Trophoblast cell (in vitro differentiated cells and primary cell): ENCODE data around the gene POU6F2.

ENCODE experiments used
- DNase-seq, 2 donors: peaks; one replicate each; pipeline ENCODE4 v3.0.0-alpha.2; 2016
- H2AFZ ChIP-seq: 2 replicates; pipeline ENCODE4 v1.6.1; 2013; ENCODE audit warnings: low read length, moderate library complexity, mild to moderate bottlenecking; ENCODE audit not compliant: insufficient read depth, poor library complexity
- H2AK5ac ChIP-seq: 2 replicates; pipeline ENCODE4 v1.6.1; 2013; ENCODE audit warnings: mild to moderate bottlenecking, low read length
- H2BK120ac ChIP-seq: 2 replicates; pipeline ENCODE4 v1.6.1; 2013; ENCODE audit warnings: low read length, mild to moderate bottlenecking, moderate library complexity; ENCODE audit not compliant: insufficient read depth, poor library complexity
- H2BK12ac ChIP-seq: 2 replicates; pipeline ENCODE4 v1.6.1; 2013; ENCODE audit warnings: mild to moderate bottlenecking, low read length, moderate library complexity
- H2BK5ac ChIP-seq: 2 replicates; pipeline ENCODE4 v1.6.1; 2013; ENCODE audit warnings: low read length, low read depth, moderate library complexity, mild to moderate bottlenecking; ENCODE audit not compliant: poor library complexity
- H3K14ac ChIP-seq: 2 replicates; pipeline ENCODE4 v1.6.1; 2013; ENCODE audit warnings: mild to moderate bottlenecking, low read length
- H3K18ac ChIP-seq: 2 replicates; pipeline ENCODE4 v1.6.1; 2013; ENCODE audit warnings: mild to moderate bottlenecking, low read length
- H3K23ac ChIP-seq: 2 replicates; pipeline ENCODE4 v1.6.1; 2013; ENCODE audit warnings: low read length
- H3K27ac ChIP-seq: 2 replicates; pipeline ENCODE4 v1.5.1; 2013; ENCODE audit warnings: low read depth, mild to moderate bottlenecking, inconsistent platforms, low read length, moderate library complexity
- H3K27me3 ChIP-seq: 2 replicates; pipeline ENCODE4 v1.6.1; 2013; ENCODE audit warnings: inconsistent platforms, mild to moderate bottlenecking, low read length, moderate library complexity; ENCODE audit not compliant: insufficient read depth
- H3K36me3 ChIP-seq, 2 experiments: 1 replicate in 1 of 2; 2 replicates in 1 of 2; pipeline ENCODE4 v1.6.1; 2013; ENCODE audit warnings: low read length in 2 of 2, mild to moderate bottlenecking in 2 of 2, moderate library complexity in 1 of 2; ENCODE audit not compliant: insufficient read depth in 2 of 2, control insufficient read depth in 1 of 2
- H3K4ac ChIP-seq: 2 replicates; pipeline ENCODE4 v1.6.1; 2013; ENCODE audit warnings: low read depth, mild to moderate bottlenecking, low read length, moderate library complexity
- H3K4me1 ChIP-seq, 2 experiments: 1 replicate in 1 of 2; 2 replicates in 1 of 2; pipeline ENCODE4 v1.6.1; 2013; ENCODE audit warnings: low read length in 2 of 2, mild to moderate bottlenecking in 2 of 2, moderate library complexity in 1 of 2; ENCODE audit not compliant: insufficient read depth in 2 of 2, control insufficient read depth in 1 of 2
- H3K4me2 ChIP-seq: 2 replicates; pipeline ENCODE4 v1.6.1; 2013; ENCODE audit warnings: inconsistent platforms, mild to moderate bottlenecking, low read length, moderate library complexity
- H3K4me3 ChIP-seq: 2 replicates; pipeline ENCODE4 v1.5.1; 2013; ENCODE audit warnings: mild to moderate bottlenecking, low read depth, low read length, inconsistent platforms
- H3K79me1 ChIP-seq: one replicate; pipeline ENCODE4 v1.6.1; 2013; ENCODE audit warnings: low read length
- H3K79me2 ChIP-seq: 2 replicates; pipeline ENCODE4 v1.6.1; 2013; ENCODE audit warnings: low read length, mild to moderate bottlenecking; ENCODE audit not compliant: control insufficient read depth, insufficient read depth, poor library complexity
- H3K9ac ChIP-seq: 2 replicates; pipeline ENCODE4 v1.6.1; 2013; ENCODE audit warnings: mild to moderate bottlenecking, low read length
- H3K9me3 ChIP-seq: 2 replicates; pipeline ENCODE4 v1.6.1; 2013; ENCODE audit warnings: low read depth, mild to moderate bottlenecking, control low read depth, inconsistent platforms, low read length; ENCODE audit not compliant: insufficient read depth
- H4K12ac ChIP-seq: 2 replicates; pipeline ENCODE4 v1.6.1; 2013; ENCODE audit warnings: low read depth, mild to moderate bottlenecking, low read length, moderate library complexity
- H4K8ac ChIP-seq: 2 replicates; pipeline ENCODE4 v1.6.1; 2013; ENCODE audit warnings: low read depth, mild to moderate bottlenecking, low read length, moderate library complexity
- H4K91ac ChIP-seq: one replicate; pipeline ENCODE4 v1.6.1; 2013; ENCODE audit warnings: low read depth, mild to moderate bottlenecking, low read length, moderate library complexity
- WGBS: extraction: QIAGEN DNeasy Blood & Tissue Kit; methylation state at CpG from one replicate; pipeline ENCODE4 v1.1.7; 2013; ENCODE audit warnings: missing lambda C conversion rate; ENCODE audit not compliant: insufficient read length, insufficient coverage; ENCODE audit errors: extremely low coverage; 5-methylcytosine and 5-hydroxymethylcytosine counted together

The POU6F2 gene

GRCh38 chr7:39130857-39131526, 153.3 kb downstream of the POU6F2 start:
- no peak overlapping the region for H2BK12ac ChIP-seq

GRCh38 chr7:39132306-39132705, 154.6 kb downstream of the POU6F2 start:
- H2AFZ ChIP-seq: no peak overlapping the region
- no CpG with 5 or more reads among the region's 5 CpGs for WGBS

More at GRCh38 chr7:39130857-39131526, 153.3 kb downstream of the POU6F2 start:
- H2BK120ac ChIP-seq: no peak overlapping the region
- H3K23ac ChIP-seq: no peak overlapping the region
- no peak overlapping the region for H2BK5ac ChIP-seq
- no peak overlapping the region for H2AFZ ChIP-seq
- H3K9ac ChIP-seq: no peak overlapping the region
- no peak overlapping the region for H3K4me3 ChIP-seq
- H3K36me3 ChIP-seq: no peaks in the 10 kb centered on the region
- H3K79me2 ChIP-seq: no peaks in the 10 kb centered on the region
- no peaks in the 10 kb centered on the region for H3K4me1 ChIP-seq
- H3K27ac ChIP-seq: no peak overlapping the region
- H3K14ac ChIP-seq: no peak overlapping the region
- H3K9me3 ChIP-seq: no peaks in the 10 kb centered on the region
- no peak overlapping the region for H4K12ac ChIP-seq
- H3K27me3 ChIP-seq: no peaks in the 10 kb centered on the region
- H4K8ac ChIP-seq: no peak overlapping the region
- no peaks in the 10 kb centered on the region for H3K79me1 ChIP-seq
- no peak overlapping the region for H3K18ac ChIP-seq
- WGBS: no CpG with 5 or more reads among the region's 26 CpGs
- peak; percentile 12 to 56 for DNase-seq
- H2AK5ac ChIP-seq: no peak overlapping the region
- H3K4me2 ChIP-seq: no peak overlapping the region
- no peak overlapping the region for H4K91ac ChIP-seq
- no peak overlapping the region for H3K4ac ChIP-seq

DNA sequence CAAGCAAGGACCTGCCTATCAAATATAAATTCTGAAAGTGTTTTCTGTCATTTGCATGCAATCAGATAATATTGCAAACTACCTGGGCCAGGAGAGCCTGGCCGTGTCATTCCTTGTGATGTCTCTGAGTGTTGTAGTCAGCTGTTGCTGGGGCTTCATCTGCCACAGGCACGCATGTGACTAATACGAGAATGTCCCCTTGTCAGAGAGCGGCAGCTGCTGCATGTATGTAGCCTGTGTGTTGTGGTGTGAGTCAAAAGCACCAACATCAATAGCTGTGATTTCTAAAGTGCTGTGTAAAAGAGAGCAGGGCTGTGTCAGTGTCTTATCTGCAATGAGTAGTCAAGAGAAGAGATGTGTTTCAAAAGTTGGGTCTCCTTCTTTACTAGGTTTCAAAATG, 155.4 kb downstream of the POU6F2 start:
- Histone ChIP-seq H3K9ac (no peak overlapping the region), H3K36me3 (no peaks in the 10 kb centered on the region), H3K23ac (no peak overlapping the region), H3K4me1 (no peaks in the 10 kb centered on the region), H2BK5ac (no peak overlapping the region), H2BK120ac (no peak overlapping the region), H3K18ac (no peak overlapping the region), H3K4me2 (no peak overlapping the region), H3K14ac (no peak overlapping the region), H2AFZ (no peak overlapping the region), H4K8ac (no peak overlapping the region), H3K4ac (no peak overlapping the region), H2BK12ac (no peak overlapping the region), H4K91ac (no peak overlapping the region), H2AK5ac (no peak overlapping the region), H3K79me2 (no peaks in the 10 kb centered on the region), H3K9me3 (no peaks in the 10 kb centered on the region), H3K4me3 (no peak overlapping the region), H3K27me3 (no peaks in the 10 kb centered on the region), H4K12ac (no peak overlapping the region), H3K79me1 (no peaks in the 10 kb centered on the region), H3K27ac (no peak overlapping the region)
- DNase-seq: peak; percentile 58 to 71
- no CpG with 5 or more reads among the region's 4 CpGs for WGBS

More at GRCh38 chr7:39132306-39132705, 154.6 kb downstream of the POU6F2 start:
- Histone ChIP-seq H3K18ac (no peak overlapping the region), H2AK5ac (no peak overlapping the region), H3K23ac (no peak overlapping the region), H3K14ac (no peak overlapping the region), H3K4me1 (no peaks in the 10 kb centered on the region), H3K79me1 (no peaks in the 10 kb centered on the region), H3K79me2 (no peaks in the 10 kb centered on the region), H2BK120ac (no peak overlapping the region), H2BK12ac (no peak overlapping the region), H4K91ac (no peak overlapping the region), H3K4me3 (no peak overlapping the region), H3K27ac (no peak overlapping the region), H3K9ac (no peak overlapping the region), H3K4ac (no peak overlapping the region), H3K36me3 (no peaks in the 10 kb centered on the region), H2BK5ac (no peak overlapping the region), H3K9me3 (no peaks in the 10 kb centered on the region), H4K8ac (no peak overlapping the region), H4K12ac (no peak overlapping the region), H3K27me3 (no peaks in the 10 kb centered on the region), H3K4me2 (no peak overlapping the region)
- DNase-seq: no peak

GRCh38 chr7:39137480-39137879, 159.8 kb downstream of the POU6F2 start:
- no peak overlapping the region for H4K8ac ChIP-seq
- DNase-seq: no peak
- no peak overlapping the region for H3K4ac ChIP-seq
- H2BK12ac ChIP-seq: no peak overlapping the region
- no peaks in the 10 kb centered on the region for H3K79me1 ChIP-seq
- H2AK5ac ChIP-seq: no peak overlapping the region
- H3K18ac ChIP-seq: no peak overlapping the region
- H3K14ac ChIP-seq: no peak overlapping the region
- no peak overlapping the region for H2BK120ac ChIP-seq
- H4K91ac ChIP-seq: no peak overlapping the region
- no peak overlapping the region for H4K12ac ChIP-seq
- H3K4me3 ChIP-seq: no peak overlapping the region
- no peak overlapping the region for H3K4me2 ChIP-seq
- H3K4me1 ChIP-seq: no peaks in the 10 kb centered on the region
- WGBS: no CpG with 5 or more reads among the region's 1 CpG
- no peaks in the 10 kb centered on the region for H3K36me3 ChIP-seq
- no peaks in the 10 kb centered on the region for H3K79me2 ChIP-seq
- no peak overlapping the region for H2BK5ac ChIP-seq
- H3K27ac ChIP-seq: no peak overlapping the region
- no peaks in the 10 kb centered on the region for H3K27me3 ChIP-seq
- no peak overlapping the region for H2AFZ ChIP-seq
- no peak overlapping the region for H3K23ac ChIP-seq
- H3K9ac ChIP-seq: no peak overlapping the region
- no peaks in the 10 kb centered on the region for H3K9me3 ChIP-seq
